HCT116 (cell line): Measurements from ENCODE around the gene CERK. TPM values are rescaled to one million over a fixed set of nuclear protein-coding genes. Genes with fewer than 3 reads are reported as not detected.

ENCODE experiments used
- ATF3 ChIP-seq: IDR thresholded peaks from 2 replicates; pipeline ENCODE4 v1.6.1; 2012
- CTCF ChIP-seq, 3 experiments: fragments of 200-600 bp in 1 of 3; sonication (generic) in 1 of 3; IDR thresholded peaks in 2 of 3; conservative IDR thresholded peaks in 1 of 3; 2 replicates each; pipeline ENCODE4 v1.5.1; 2012 to 2017; ENCODE audit warnings: low read depth in 2 of 3, low read length in 2 of 3, antibody characterized with exemption in 1 of 3, borderline replicate concordance in 1 of 3, control low read depth in 1 of 3, mild to moderate bottlenecking in 1 of 3, mixed read lengths in 1 of 3, mixed run types in 1 of 3, moderate library complexity in 1 of 3; ENCODE audit not compliant: insufficient read depth in 1 of 3
- ELF1 ChIP-seq: IDR thresholded peaks from 2 replicates; pipeline ENCODE4 v1.6.1; 2012; ENCODE audit warnings: low read depth, borderline replicate concordance
- JUND ChIP-seq: IDR thresholded peaks from 2 replicates; pipeline ENCODE4 v1.6.1; 2012
- POLR2A ChIP-seq: IDR thresholded peaks from 2 replicates; pipeline ENCODE4 v1.7.0; 2011; ENCODE audit warnings: borderline replicate concordance; ENCODE audit not compliant: insufficient read depth, insufficient read length; ENCODE audit errors: extremely low read depth
- ZBTB33 ChIP-seq: IDR thresholded peaks from 2 replicates; pipeline ENCODE4 v1.6.1; 2011; ENCODE audit warnings: mild to moderate bottlenecking, low read length, moderate library complexity; ENCODE audit not compliant: insufficient replicate concordance; ENCODE audit errors: extremely low read depth
- total RNA-seq: library from RNA; stranded (reverse); gene quantifications from one replicate; pipeline ENCODE4 v1.2.1, GENCODE V29; 2021; ENCODE audit not compliant: unreplicated experiment

Gene CERK
- total RNA-seq, 1 experiment from 2014 or later = 35.0 TPM

DNA sequence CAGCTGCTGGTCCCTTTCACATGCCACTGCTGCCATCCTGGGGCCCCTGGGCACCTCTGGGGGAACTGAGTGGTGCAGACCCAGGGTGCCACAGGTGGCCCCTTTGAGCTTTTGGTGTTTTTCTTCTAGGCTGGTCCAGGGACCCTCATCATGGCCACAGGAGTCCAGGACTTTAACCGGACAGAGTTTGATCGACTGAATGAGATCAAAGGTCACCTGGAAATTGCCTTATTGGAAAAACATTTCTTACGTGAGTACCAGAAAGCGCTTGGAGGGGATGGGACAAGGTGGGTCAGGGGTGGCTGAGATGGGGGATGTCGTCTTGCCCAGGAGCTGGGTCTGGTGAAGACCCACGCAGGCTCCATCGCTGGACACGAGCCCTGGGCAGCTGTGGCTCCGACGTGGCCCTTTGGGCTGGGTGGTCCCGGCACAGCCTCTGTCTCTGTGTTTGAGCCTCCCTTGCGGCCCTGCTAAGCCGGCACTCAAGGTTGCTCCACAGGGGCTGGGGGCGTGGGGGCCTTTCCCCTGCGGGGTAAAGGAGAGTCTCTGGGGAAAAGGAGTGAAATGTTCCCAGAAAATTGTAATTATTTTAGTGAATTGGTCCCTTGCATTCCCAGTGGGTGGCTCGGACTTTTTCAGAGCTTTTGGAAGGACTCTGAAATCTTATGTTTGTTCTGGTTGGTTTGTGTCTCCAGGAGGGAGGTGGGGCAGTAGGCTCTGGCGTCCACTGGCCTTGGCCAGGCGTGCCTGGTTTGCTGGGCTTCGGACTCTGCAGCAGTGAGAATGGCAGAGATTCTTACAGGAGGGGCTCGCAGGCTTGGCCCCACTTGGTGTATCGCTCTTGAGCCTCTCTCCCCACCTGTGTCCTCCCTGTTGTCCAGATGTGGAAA is 100.1 kb downstream of the CERK start (continued):
- TF ChIP-seq CTCF (IDR thresholded peaks at IDR 0.05 in 2 of 3, conservative IDR thresholded peaks at IDR 0.05 in 1 of 3; ENCODE audit: borderline replicate concordance in 1 of 3, insufficient read depth in 1 of 3, low read depth in 2 of 3, low read length in 2 of 3) (no peak), ELF1 (no peak), ATF3 (no peak), POLR2A (no peak), ZBTB33 (no peak), JUND (no peak)
